ENCODE data around the gene KCNMB2.

The KCNMB2 gene

DNA sequence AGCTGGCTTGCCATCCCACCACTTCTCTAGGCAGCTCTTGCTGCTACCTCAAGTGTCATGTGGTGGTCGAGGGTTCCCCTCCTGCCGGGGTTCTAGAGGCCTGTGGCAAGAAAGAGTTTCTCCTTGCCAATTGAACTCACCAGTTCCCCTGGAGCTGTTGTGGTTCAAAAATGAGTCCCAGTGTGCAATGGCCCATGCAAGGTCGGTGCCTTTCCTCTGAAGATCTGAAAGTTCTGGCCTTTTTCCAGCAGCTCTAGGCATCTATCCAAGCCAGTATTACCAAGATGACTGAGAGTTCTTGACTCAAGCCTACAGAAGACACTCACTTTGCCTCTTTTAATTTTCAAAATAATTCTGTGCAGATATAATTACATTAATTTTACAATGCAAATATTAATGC, 163.6 kb downstream of the KCNMB2 start:
- H3K36me3 ChIP-seq: no peaks in the 10 kb centered on the region
- H3K4me1 ChIP-seq (ENCODE audit: control insufficient read depth in 1 of 2, insufficient read depth in 1 of 2, low read depth in 1 of 2, low read length in 1 of 2): no peaks in the 10 kb centered on the region
- no peaks in the 10 kb centered on the region for H3K27me3 ChIP-seq
- no peaks in the 10 kb centered on the region for H3K9me3 ChIP-seq
- TF ChIP-seq, protein P1, sequence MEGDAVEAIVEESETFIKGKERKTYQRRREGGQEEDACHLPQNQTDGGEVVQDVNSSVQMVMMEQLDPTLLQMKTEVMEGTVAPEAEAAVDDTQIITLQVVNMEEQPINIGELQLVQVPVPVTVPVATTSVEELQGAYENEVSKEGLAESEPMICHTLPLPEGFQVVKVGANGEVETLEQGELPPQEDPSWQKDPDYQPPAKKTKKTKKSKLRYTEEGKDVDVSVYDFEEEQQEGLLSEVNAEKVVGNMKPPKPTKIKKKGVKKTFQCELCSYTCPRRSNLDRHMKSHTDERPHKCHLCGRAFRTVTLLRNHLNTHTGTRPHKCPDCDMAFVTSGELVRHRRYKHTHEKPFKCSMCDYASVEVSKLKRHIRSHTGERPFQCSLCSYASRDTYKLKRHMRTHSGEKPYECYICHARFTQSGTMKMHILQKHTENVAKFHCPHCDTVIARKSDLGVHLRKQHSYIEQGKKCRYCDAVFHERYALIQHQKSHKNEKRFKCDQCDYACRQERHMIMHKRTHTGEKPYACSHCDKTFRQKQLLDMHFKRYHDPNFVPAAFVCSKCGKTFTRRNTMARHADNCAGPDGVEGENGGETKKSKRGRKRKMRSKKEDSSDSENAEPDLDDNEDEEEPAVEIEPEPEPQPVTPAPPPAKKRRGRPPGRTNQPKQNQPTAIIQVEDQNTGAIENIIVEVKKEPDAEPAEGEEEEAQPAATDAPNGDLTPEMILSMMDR (IDR thresholded peaks at IDR 0.05): no peak
- no peak overlapping the region for H3K4me3 ChIP-seq (ENCODE audit: low read depth in 1 of 2, low read length in 1 of 2)
- no peak overlapping the region for H3K27ac ChIP-seq

DNA sequence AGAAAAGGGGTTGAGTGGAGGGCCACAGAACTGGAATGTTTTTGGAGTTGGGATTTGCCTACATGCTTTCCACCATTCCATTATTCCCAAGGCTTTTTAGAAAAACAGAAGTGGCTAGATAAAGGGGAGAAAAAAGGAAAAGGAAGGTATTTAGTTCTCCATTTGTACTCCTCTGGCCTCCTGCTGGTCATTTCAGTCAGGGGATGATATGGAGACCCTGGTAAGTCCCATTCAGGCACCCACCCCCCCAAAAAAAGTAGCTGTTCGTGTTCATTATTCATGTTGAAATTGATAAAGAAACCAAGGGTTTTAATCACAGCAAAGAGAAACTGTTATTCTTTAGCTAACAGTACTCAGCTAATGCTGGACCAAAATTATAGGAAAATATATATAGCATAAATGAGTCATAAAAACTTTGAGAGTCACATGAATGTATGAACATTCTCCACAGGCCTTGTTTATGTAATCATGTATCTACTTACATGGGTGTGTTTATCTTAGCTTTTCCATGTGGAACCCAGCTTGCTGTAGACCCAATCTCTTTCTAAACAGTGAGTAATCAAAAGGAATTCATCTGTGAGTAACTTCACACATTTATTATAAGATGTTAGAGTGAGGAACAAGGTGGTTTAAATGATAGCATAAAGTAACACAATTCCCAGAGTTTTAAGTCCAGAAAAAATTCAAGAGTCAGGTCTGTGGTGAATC, 167.2 kb downstream of the KCNMB2 start:
- Histone ChIP-seq H3K4me3 (ENCODE audit: low read depth in 1 of 2, low read length in 1 of 2) (no peak overlapping the region), H3K27me3 (no peaks in the 10 kb centered on the region), H3K4me1 (ENCODE audit: control insufficient read depth in 1 of 2, insufficient read depth in 1 of 2, low read depth in 1 of 2, low read length in 1 of 2) (no peaks in the 10 kb centered on the region), H3K36me3 (no peaks in the 10 kb centered on the region), H3K27ac (no peak overlapping the region), H3K9me3 (no peaks in the 10 kb centered on the region)
- TF ChIP-seq, protein P1 (IDR thresholded peaks at IDR 0.05): no peak

DNA sequence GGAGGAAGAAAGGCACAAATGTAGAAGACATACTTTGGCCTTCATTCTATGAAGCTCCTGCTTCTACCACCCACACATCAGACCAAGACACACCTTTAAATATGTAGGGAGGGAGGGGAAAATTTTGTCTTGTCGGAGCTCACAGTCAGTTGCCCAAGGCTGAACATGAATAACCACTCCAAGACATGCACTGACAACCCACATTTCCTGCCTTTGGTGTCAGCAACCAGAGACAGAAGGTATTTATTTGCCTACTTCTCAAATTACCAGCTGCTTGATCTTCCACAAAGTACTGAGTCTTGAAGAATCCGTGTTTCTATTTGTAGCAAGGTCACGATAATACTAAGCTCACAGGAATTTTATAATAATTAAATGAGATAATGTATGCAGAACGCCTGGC, 169.7 kb downstream of the KCNMB2 start:
- H3K27ac ChIP-seq: no peak overlapping the region
- H3K36me3 ChIP-seq: no peaks in the 10 kb centered on the region
- no peaks in the 10 kb centered on the region for H3K27me3 ChIP-seq
- no peaks in the 10 kb centered on the region for H3K4me1 ChIP-seq (ENCODE audit: control insufficient read depth in 1 of 2, insufficient read depth in 1 of 2, low read depth in 1 of 2, low read length in 1 of 2)
- TF ChIP-seq, protein P1 (IDR thresholded peaks at IDR 0.05): no peak
- no peaks in the 10 kb centered on the region for H3K9me3 ChIP-seq
- H3K4me3 ChIP-seq (ENCODE audit: low read depth in 1 of 2, low read length in 1 of 2): no peak overlapping the region

DNA sequence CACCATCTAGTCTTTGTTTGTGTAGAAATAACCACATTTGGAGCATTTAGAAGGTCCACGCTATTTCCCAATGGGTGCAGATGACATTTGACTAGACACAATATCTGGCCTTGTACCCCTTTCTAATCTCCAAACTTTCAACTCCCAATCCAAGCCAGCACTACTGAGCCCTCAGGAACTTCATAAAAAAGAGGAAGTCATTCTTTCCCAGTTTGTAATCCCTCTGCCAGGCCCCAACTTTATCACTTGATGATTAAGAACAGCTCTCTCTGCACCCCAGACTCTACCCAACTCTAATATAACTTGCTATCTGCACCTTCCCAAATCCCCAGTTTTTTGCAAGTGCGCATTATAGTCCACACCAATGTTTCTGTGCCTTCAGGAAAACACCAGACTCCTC, 170.2 kb downstream of the KCNMB2 start:
- no peaks in the 10 kb centered on the region for H3K4me1 ChIP-seq (ENCODE audit: control insufficient read depth in 1 of 2, insufficient read depth in 1 of 2, low read depth in 1 of 2, low read length in 1 of 2)
- no peak overlapping the region for H3K27ac ChIP-seq
- no peaks in the 10 kb centered on the region for H3K36me3 ChIP-seq
- H3K27me3 ChIP-seq: no peaks in the 10 kb centered on the region
- no peaks in the 10 kb centered on the region for H3K9me3 ChIP-seq
- TF ChIP-seq, protein P1 (IDR thresholded peaks at IDR 0.05): no peak
- H3K4me3 ChIP-seq (ENCODE audit: low read depth in 1 of 2, low read length in 1 of 2): no peak overlapping the region

DNA sequence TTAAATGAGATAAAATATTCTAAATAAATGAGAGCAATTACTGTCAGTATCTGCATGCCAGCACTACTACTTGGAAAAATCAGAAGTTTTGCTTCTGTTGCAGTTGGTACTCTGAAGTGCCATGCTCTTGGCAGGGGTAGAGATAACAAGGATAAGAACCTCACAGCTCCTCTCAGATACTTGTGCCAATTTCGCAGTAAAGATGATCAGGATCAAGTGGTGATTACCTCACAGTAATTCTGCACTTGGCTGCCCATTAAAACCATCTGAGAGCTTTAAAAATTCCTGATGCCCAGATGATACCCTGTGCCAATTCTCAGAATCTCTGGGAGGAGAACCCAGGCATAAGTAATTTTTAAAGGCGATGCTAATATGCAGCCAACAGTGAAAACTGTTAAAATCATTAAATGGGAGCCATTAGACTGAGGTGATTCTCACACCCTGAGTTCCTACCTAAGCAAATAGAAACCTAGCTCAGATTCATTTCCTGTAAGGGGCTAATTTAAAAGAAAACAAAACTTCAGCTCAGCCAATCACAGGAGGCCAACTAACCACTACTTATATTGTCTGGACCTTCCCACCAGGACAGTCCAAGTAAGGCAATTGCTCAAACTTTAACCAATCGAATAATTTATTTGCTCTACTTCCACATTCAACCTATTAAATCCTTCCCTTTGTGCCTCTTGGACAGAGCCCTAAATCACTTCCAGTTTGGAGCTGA, 171.2 kb downstream of the KCNMB2 start:
- no peak overlapping the region for H3K27ac ChIP-seq
- no peak overlapping the region for H3K4me3 ChIP-seq (ENCODE audit: low read depth in 1 of 2, low read length in 1 of 2)
- no peaks in the 10 kb centered on the region for H3K36me3 ChIP-seq
- H3K27me3 ChIP-seq: no peaks in the 10 kb centered on the region
- no peaks in the 10 kb centered on the region for H3K9me3 ChIP-seq
- TF ChIP-seq, protein P1 (IDR thresholded peaks at IDR 0.05): no peak
- no peaks in the 10 kb centered on the region for H3K4me1 ChIP-seq (ENCODE audit: control insufficient read depth in 1 of 2, insufficient read depth in 1 of 2, low read depth in 1 of 2, low read length in 1 of 2)
